ENCODE data around the gene MDM4. TPM values are rescaled to one million over a fixed set of nuclear protein-coding genes. Genes with fewer than 3 reads are reported as not detected.

MDM4 gene
- total RNA-seq, 1 donor from 2014 or later: 127 TPM

DNA sequence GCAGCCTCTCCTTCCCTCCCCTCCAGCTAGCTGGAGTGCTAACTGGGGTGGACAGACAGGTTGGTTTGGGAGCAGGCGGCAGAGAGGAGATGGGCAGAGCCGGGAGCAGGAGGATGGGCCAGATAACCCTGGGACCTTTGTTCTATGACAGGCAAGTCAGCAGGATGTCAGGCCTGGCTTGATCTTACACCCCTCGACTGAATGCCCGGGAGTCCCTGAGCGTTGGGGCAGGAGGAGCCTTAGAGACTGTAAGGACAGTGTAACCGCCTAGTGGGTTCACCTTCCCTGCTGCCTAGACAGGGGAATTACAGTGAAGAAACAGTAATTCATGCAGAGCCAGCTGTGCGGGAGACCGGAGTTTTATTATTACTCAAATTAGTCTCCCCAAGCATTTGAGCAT lies 60.2 kb downstream of the MDM4 start:
- no peak overlapping the region for H3K27ac Mint-ChIP-seq
- peaks cover 31% of the 10 kb centered on the region for H3K27me3 Mint-ChIP-seq
- peaks cover 25% of the 10 kb centered on the region for H3K4me1 Mint-ChIP-seq (ENCODE audit: low read depth)
- H3K4me3 Mint-ChIP-seq (ENCODE audit: low read depth): no peak overlapping the region
- H3K9me3 Mint-ChIP-seq (ENCODE audit: low read depth): no peaks in the 10 kb centered on the region
- TF ChIP-seq, protein P1, sequence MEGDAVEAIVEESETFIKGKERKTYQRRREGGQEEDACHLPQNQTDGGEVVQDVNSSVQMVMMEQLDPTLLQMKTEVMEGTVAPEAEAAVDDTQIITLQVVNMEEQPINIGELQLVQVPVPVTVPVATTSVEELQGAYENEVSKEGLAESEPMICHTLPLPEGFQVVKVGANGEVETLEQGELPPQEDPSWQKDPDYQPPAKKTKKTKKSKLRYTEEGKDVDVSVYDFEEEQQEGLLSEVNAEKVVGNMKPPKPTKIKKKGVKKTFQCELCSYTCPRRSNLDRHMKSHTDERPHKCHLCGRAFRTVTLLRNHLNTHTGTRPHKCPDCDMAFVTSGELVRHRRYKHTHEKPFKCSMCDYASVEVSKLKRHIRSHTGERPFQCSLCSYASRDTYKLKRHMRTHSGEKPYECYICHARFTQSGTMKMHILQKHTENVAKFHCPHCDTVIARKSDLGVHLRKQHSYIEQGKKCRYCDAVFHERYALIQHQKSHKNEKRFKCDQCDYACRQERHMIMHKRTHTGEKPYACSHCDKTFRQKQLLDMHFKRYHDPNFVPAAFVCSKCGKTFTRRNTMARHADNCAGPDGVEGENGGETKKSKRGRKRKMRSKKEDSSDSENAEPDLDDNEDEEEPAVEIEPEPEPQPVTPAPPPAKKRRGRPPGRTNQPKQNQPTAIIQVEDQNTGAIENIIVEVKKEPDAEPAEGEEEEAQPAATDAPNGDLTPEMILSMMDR (IDR thresholded peaks at IDR 0.05; ENCODE audit: unreplicated experiment): no peak
- H3K36me3 Mint-ChIP-seq (ENCODE audit: insufficient read depth): no peaks in the 10 kb centered on the region
- DNase-seq (ENCODE audit: low spot score, unreplicated experiment): no peak

DNA sequence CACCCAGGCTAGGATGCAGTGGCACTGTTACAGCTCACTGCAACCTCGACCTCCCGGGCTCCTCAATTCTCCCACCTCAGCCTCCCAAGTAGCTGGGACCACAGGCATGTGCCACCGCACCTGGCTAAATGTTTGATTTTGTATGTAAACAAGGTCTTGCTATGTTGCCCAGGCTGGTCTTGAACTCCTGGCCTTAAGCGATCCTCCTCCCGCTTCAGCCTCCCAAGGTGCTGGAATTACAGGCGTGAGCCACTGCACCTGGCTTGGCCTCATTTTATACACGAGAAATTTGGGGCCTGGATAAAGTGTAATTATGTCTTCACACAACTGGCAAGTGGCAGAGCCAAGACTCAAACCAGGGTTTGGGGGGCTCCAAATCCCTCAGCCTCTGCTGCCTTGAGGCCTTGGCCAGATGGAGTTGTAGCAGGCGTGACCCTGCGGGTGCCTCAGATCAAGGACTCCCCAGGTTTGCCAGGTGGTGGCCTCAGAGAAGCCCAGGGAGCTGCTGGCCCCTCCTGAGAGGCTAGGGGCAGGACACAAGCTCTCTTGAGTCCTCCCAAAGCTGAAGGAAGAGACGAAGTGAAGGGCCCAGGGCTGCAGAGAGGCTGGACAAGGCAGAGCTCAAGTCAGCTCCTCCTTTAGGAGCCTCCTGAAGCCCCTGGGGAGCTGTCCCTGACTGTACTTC lies 61.7 kb downstream of the MDM4 start:
- H3K4me3 Mint-ChIP-seq (ENCODE audit: low read depth): no peak overlapping the region
- H3K9me3 Mint-ChIP-seq (ENCODE audit: low read depth): no peaks in the 10 kb centered on the region
- H3K36me3 Mint-ChIP-seq (ENCODE audit: insufficient read depth): no peaks in the 10 kb centered on the region
- H3K4me1 Mint-ChIP-seq (ENCODE audit: low read depth): peaks cover 21% of the 10 kb centered on the region
- no peak overlapping the region for H3K27ac Mint-ChIP-seq
- peaks cover 31% of the 10 kb centered on the region for H3K27me3 Mint-ChIP-seq
- TF ChIP-seq, protein P1 (IDR thresholded peaks at IDR 0.05; ENCODE audit: unreplicated experiment): no peak
- no peak for DNase-seq (ENCODE audit: low spot score, unreplicated experiment)

DNA sequence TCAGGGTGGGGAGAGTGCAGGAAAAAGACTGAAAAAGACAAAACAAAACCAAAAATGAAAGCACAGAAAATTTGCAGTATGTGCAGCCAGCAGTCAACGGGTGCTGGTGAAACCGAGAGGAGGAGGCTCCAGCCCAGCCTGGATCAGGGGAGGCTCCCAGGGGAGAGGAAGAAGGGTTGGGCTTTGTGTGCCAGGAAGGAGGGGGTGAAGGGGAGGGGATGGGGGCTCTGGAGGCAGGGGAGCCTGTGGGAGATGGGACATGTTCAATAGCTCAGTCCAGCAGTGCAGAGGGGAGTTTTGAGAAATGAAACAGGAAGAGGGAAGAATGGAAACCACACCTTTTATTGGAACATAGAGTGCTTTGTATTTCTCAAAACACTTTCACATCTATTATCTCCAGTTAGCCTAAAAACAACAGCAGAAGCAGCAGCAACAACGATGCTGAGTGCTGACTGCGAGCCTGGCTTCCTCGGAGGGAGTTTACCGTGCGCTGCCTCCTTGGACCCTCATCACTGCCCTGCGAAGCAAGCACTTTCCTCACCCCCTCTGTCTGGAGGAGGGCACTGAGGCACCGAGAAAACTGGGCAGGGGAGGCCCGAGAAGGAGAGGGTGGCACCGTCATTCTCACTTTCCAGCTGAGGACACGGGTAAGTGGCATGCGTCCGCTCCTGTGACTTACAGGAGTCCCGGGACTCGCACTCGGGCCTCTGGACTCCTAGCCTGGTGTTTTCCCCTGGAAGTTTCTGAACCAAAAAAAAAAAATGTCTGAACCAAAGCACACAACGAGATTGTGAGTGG lies 62.9 kb downstream of the MDM4 start:
- Mint-ChIP-seq H3K27ac (peak overlapping the region; percentile 15), H3K4me1 (ENCODE audit: low read depth) (peaks cover 12% of the 10 kb centered on the region), H3K4me3 (ENCODE audit: low read depth) (no peak overlapping the region), H3K9me3 (ENCODE audit: low read depth) (no peaks in the 10 kb centered on the region), H3K36me3 (ENCODE audit: insufficient read depth) (no peaks in the 10 kb centered on the region), H3K27me3 (peaks cover 28% of the 10 kb centered on the region)
- TF ChIP-seq, protein P1 (IDR thresholded peaks at IDR 0.05; ENCODE audit: unreplicated experiment): no peak
- no peak for DNase-seq (ENCODE audit: low spot score, unreplicated experiment)

DNA sequence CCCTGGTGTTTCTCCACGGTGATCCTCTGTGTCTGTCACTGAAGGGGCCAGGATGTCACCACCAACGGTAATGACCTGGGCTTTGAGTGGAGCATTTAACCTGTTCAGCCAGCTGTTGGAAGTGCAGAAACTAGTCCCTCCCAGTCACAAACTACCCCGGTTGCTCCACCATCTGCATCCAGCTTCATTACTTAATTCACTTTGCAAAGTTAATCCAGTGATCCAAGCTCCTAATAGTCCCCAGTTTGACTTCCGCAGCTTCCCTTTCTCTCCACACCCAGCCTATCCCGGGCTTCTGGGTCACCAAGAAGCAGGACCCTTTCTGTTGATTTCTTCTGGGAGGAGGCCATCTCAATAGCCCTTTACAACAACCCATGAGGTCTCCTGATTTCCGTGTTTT lies 63.5 kb downstream of the MDM4 start:
- no peaks in the 10 kb centered on the region for H3K9me3 Mint-ChIP-seq (ENCODE audit: low read depth)
- no peaks in the 10 kb centered on the region for H3K36me3 Mint-ChIP-seq (ENCODE audit: insufficient read depth)
- no peak overlapping the region for H3K27ac Mint-ChIP-seq
- H3K4me3 Mint-ChIP-seq (ENCODE audit: low read depth): no peak overlapping the region
- TF ChIP-seq, protein P1 (IDR thresholded peaks at IDR 0.05; ENCODE audit: unreplicated experiment): no peak
- H3K27me3 Mint-ChIP-seq: peaks cover 28% of the 10 kb centered on the region
- H3K4me1 Mint-ChIP-seq (ENCODE audit: low read depth): peaks cover 8% of the 10 kb centered on the region
- DNase-seq (ENCODE audit: low spot score, unreplicated experiment): no peak

DNA sequence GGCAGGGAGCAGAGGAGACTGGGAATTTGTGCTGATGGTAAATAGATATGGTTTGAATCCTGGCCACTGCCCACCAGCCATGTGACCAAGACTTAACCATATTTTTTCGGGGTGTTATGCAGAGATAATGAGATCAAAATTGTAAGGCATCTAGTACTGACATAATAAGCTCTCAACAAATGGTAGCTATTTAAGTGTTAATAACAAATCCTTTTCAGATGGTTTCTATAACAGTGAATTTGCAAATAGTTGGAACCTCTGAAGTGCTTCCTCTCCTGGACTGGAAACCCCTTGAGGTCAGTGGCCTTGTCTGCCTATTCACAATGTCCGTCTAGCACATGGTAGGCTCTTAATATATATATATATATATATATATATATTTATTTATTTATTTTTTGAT lies 64.7 kb downstream of the MDM4 start:
- DNase-seq (ENCODE audit: low spot score, unreplicated experiment): no peak
- TF ChIP-seq, protein P1 (IDR thresholded peaks at IDR 0.05; ENCODE audit: unreplicated experiment): no peak
- peaks cover 17% of the 10 kb centered on the region for H3K27me3 Mint-ChIP-seq
- peaks cover 6% of the 10 kb centered on the region for H3K4me1 Mint-ChIP-seq (ENCODE audit: low read depth)
- no peaks in the 10 kb centered on the region for H3K9me3 Mint-ChIP-seq (ENCODE audit: low read depth)
- no peaks in the 10 kb centered on the region for H3K36me3 Mint-ChIP-seq (ENCODE audit: insufficient read depth)
- no peak overlapping the region for H3K4me3 Mint-ChIP-seq (ENCODE audit: low read depth)
- no peak overlapping the region for H3K27ac Mint-ChIP-seq

Measured in progenitor cell of endocrine pancreas (in vitro differentiated cells).